Mononuclear cell (primary cell): ENCODE data around the gene CHRNB1. TPM values are rescaled to one million over a fixed set of nuclear protein-coding genes. Genes with fewer than 3 reads are reported as not detected.
A peak's percentile ranks its signal among the peaks of the same experiment; 100 is the strongest.

Source experiments
- H3K27me3 ChIP-seq: 2 replicates; pipeline ENCODE4 v1.6.0; 2011; ENCODE audit warnings: low read length, control low read depth; ENCODE audit not compliant: insufficient read depth
- H3K4me1 ChIP-seq: 2 replicates; pipeline ENCODE4 v1.5.1; 2011; ENCODE audit warnings: mild to moderate bottlenecking, low read length, control low read depth; ENCODE audit not compliant: insufficient read depth
- H3K4me3 ChIP-seq: 2 replicates; pipeline ENCODE4 v1.5.1; 2011; ENCODE audit warnings: mild to moderate bottlenecking, low read length, moderate library complexity
- H3K9me3 ChIP-seq: 2 replicates; pipeline ENCODE4 v1.5.1; 2011; ENCODE audit warnings: low read depth, mild to moderate bottlenecking, control low read depth, low read length
- total RNA-seq: library from RNA; depleted of rRNA; stranded (reverse); fragments of >200 nt; gene quantifications from one replicate; pipeline ENCODE4 v1.2.3, GENCODE V29; 2012

CHRNB1 gene
- total RNA-seq, 1 donor = 3.3 TPM

DNA sequence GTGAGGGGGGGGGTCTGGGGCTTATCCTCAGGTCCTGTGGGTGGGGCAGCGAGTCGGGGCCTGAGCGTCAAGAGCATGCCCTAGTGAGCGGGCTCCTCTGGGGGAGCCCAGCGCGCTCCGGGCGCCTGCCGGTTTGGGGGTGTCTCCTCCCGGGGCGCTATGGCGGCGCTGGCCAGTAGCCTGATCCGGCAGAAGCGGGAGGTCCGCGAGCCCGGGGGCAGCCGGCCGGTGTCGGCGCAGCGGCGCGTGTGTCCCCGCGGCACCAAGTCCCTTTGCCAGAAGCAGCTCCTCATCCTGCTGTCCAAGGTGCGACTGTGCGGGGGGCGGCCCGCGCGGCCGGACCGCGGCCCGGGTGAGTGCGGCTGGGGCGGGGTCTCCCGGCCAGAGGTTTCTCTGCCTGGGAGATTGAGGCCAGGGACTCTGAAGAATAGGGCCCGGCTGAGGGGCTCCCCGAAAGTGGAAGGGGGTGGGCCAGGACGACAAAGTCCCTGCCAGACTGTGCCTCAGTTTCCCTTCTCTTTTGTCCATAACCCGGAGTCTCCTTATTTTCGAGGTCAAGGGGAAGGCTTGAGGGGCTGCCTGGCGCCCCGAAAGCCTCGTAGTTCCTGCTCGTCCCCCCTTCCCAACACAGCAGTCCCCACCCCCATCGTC, 5.3 kb upstream of the CHRNB1 start, which contains the start of gene FGF11:
TSS of gene FGF11 (plus strand) at position 51 of the 651 bp plus-strand sequence. CDS start at position 160, 109 bp downstream.
- Histone ChIP-seq H3K4me1 (peaks cover 56% of the 10 kb centered on the region), H3K9me3 (no peaks in the 10 kb centered on the region), H3K4me3 (peak within 1 kb of the TSS; percentile 9), H3K27me3 (peaks cover 46% of the 10 kb centered on the region)

DNA sequence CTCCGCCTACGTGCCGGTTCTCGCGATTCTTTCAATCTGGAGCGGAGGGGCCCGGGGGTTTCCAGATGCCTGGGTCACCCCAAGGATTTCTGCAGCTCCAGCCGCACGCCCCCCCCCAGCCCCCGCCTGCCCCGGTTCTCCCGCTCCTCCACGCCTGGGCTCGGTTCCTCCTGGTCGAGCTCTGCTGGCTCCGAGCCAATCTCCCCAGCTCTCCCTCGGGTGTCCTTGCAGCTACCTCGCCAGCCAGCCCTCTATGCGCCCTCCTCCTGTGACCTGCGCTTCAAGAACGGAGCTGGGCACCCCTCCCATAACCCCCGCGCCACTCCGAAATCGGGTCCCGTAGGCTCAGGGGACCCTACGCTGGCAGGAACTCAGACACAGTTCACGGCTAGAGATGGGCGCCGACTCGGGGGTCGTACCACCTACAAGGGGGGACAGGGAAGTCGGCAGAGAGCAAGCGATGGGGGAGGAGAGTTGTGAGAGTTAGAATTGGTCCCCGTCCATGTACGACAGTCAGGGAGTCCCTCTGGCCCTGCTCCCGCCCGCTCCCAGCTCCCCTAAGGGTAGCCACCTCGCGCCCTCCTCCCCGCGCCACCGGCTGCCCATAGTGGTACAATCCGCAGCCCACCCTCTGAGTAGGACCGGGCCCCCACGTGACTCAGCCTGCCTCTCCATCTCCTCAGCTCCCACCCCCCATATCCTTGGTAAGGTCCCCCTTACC, 4.6 kb upstream of the CHRNB1 start:
- H3K27me3 ChIP-seq = peaks cover 51% of the 10 kb centered on the region
- peaks cover 59% of the 10 kb centered on the region for H3K4me1 ChIP-seq
- no peaks in the 10 kb centered on the region for H3K9me3 ChIP-seq
- no peak overlapping the region for H3K4me3 ChIP-seq

DNA sequence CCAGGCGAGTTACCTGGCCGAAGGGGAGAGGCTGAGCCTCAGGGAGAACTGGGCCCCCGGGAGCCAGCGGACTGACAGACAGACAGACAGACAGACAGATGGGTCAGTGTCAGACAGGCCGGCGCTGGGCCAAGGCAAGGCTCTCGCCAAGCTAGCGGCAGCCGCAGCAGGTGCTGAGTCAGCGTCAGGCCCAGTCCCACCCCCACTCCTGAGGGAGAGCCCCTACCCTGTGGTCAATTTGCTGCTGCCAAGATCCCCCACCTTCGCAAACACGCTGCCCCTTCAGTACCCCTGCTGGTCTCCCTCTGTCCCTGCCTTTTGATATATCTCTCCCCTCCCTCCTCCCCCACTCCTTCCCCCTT, 4.0 kb upstream of the CHRNB1 start:
- H3K9me3 ChIP-seq = no peaks in the 10 kb centered on the region
- peaks cover 56% of the 10 kb centered on the region for H3K27me3 ChIP-seq
- no peak overlapping the region for H3K4me3 ChIP-seq
- peaks cover 64% of the 10 kb centered on the region for H3K4me1 ChIP-seq

DNA sequence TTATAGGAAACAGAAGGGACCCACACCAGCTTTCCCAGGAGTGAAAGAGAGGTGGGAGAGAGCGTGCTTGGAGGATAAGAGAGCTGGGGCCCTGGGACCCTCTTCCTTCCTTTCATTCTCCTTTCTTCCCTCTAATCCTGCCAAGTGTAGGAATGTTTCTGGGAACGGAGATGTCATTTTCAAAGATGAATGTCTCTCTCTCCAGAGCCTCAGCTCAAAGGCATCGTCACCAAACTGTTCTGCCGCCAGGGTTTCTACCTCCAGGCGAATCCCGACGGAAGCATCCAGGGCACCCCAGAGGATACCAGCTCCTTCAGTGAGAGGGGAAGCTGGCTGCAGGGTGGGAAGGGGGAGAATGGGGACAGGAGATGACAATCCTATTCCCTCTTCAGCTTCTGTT, 3.6 kb upstream of the CHRNB1 start:
- Histone ChIP-seq H3K27me3 (peaks cover 60% of the 10 kb centered on the region), H3K9me3 (no peaks in the 10 kb centered on the region), H3K4me1 (peaks cover 65% of the 10 kb centered on the region), H3K4me3 (no peak overlapping the region)

DNA sequence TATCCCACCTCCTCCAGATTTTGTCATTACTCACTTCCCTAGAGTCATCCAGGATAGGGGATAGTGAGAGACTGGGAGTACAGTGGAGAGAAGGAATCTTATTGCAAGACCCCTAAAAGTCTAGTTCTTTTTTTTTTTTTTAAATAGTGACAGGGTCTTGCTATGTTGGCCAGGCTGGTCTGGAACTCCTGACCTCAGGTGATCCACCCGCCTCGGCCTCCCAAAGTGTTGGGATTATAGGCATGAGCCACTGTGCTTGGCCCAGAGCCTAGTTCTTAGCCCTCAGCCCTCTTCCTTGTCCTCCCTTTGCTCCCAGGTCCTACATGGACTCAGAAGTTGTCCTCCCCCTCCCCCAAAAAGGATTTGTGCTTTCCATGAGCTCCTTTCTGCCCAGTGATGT, 2.7 kb upstream of the CHRNB1 start:
- H3K4me3 ChIP-seq = no peak overlapping the region
- peaks cover 67% of the 10 kb centered on the region for H3K27me3 ChIP-seq
- H3K9me3 ChIP-seq = no peaks in the 10 kb centered on the region
- H3K4me1 ChIP-seq = peaks cover 61% of the 10 kb centered on the region

DNA sequence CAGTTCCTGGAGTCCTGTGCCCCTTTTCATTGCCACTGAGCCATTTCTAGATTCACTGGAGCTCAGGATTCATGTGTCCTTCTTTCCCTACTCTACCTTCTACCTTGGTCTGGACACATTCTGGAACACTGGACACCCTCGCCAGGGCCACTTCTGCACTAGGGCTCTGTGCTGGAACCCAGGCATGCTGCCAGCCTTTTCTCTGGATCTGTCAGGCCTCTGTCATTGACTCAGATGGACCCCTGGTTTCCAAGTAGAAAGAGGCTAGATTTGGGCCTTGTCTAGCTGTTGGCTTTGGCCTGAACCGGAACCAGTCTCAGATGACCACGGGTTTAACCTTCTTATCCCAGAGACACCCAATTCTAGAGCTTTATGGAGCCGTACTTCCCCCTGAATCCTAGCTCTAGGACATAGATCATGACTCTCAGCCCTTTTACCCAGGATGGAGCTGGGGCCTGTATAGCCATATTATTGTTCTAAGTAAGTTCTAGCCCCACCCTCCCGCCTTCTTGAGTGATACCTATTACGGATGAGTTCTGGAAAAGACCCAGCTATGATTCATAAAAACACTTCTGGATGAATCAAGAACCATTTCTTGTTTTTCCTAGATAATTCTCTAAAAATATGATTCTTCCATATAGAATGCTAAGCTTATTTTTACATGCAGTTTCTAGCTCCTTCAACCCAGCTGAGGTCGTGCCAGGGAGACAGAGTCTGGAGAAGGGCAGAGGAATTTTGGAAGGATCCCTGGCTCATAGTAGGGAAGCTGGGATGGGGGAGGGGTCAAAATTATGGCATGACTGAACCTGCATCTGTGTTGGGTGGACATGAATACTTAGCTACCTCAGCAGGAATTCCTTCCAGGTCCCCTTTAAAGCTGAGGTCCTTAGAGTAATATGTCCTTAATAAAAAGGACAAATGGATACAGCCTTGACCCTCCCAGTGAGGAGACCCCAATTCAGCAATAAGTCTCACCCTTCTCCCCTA, 1.1 kb upstream of the CHRNB1 start:
- peaks cover 45% of the 10 kb centered on the region for H3K4me1 ChIP-seq
- H3K9me3 ChIP-seq = no peaks in the 10 kb centered on the region
- H3K27me3 ChIP-seq = peaks cover 72% of the 10 kb centered on the region
- H3K4me3 ChIP-seq = no peak overlapping the region

DNA sequence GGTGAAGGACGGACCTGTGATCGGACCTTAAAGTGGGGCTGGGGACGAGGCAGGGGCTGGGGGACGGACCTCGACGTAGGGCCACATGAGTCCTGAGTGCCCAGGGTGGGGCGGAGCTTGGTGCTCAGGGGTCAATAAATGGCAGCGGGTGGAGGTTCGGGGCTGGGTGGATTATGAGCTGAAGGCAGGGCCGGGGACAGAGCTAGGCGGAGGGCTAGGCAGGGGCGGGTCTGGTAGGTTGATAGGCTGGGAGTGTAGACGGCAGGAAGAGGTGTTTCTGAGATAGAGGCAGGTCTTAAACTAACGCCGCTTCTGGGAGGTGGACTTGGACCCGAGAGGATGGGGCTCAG, 733 bp downstream of the CHRNB1 start:
- peaks cover 27% of the 10 kb centered on the region for H3K4me1 ChIP-seq
- H3K27me3 ChIP-seq = peaks cover 57% of the 10 kb centered on the region
- no peak overlapping the region for H3K4me3 ChIP-seq

DNA sequence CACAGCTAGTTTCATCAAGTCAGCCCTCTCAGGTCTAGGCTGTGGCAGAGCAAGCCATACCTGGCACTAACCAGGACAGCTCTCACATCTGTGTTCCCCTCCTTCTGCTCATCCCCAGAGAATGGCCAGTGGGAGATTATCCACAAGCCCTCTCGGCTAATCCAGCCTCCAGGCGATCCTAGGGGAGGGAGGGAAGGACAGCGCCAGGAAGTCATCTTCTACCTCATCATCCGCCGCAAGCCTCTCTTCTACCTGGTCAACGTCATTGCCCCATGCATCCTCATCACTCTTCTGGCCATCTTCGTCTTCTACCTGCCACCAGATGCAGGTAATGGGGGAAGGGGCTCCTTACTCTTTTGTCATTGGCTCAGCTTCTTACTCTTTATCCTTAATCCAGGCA, 3.6 kb downstream of the CHRNB1 start:
- Histone ChIP-seq H3K4me1 (peaks cover 23% of the 10 kb centered on the region), H3K9me3 (no peaks in the 10 kb centered on the region), H3K27me3 (peaks cover 39% of the 10 kb centered on the region), H3K4me3 (no peak overlapping the region)

More for the DNA sequence above, 733 bp downstream of the CHRNB1 start:
- H3K9me3 ChIP-seq = no peaks in the 10 kb centered on the region

DNA sequence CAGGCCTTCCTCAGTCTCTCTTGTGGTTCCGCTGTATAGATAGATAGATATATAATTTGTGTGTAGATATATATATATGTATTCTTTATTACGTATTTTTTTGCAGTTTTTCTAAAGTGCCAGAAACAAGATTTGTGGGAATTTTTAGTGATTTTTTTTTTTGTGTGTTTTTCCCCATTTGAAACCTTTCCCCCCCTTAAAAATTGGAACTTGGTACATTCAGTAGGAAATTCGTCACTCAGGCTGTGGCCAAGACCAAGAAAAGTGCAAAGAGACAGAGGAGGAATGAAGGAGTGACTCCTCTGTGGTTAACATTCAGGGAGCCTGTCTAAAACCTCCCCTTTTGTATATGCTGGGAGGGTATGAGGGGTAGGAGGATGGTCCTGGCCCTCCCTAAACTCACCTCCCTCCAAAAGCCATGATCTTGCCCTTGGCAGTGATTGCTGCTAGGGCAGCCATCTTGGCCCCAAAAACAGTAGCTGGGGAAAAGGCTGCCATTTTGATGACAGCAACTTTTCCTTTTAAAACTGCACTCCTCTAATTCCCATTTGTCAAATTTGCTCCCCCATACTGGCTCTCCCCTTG, 15.2 kb downstream of the CHRNB1 start:
- Histone ChIP-seq H3K27me3 (no peaks in the 10 kb centered on the region), H3K4me1 (peaks cover 10% of the 10 kb centered on the region), H3K9me3 (no peaks in the 10 kb centered on the region), H3K4me3 (no peak overlapping the region)

DNA sequence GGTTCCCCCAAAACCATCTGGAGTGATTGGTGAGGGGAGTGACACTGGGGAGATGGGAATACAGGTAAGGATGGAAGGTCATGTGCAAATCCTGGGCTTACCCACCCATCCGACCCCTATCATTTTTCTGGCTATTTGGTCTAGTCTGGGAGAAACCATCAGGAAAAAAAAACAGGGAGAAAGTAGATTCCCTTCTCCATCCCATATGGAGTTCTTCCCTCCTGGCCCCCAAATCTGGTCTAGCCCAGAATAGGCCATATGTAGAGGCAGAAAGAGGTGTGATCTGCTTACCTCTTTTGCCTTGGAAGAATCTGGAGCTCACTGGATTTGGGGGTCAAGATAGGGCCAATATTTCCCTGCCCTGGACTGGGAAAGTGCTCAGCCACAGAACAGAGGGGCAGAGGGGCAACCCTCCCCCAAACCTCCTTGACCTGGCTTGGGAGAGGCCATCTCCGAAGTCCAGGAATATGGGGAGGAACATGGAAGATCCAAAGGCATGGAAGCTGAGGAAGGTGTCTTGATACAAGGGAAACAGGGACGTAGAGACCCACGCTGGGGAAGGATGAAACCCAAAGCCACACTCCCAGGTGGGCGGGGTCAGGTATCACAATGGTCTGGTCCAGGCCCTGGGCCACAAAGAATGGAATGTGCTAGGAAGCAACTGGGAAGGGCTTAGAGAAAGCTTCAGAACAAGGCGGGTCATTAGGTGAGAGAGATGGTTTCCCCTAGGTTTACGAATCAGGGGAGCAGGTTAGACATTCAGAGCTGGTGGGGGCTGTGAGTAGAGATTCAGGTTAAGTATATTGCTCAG, 16.2 kb downstream of the CHRNB1 start:
- no peaks in the 10 kb centered on the region for H3K27me3 ChIP-seq
- peaks cover 8% of the 10 kb centered on the region for H3K4me1 ChIP-seq
- H3K4me3 ChIP-seq = no peak overlapping the region
- no peaks in the 10 kb centered on the region for H3K9me3 ChIP-seq

DNA sequence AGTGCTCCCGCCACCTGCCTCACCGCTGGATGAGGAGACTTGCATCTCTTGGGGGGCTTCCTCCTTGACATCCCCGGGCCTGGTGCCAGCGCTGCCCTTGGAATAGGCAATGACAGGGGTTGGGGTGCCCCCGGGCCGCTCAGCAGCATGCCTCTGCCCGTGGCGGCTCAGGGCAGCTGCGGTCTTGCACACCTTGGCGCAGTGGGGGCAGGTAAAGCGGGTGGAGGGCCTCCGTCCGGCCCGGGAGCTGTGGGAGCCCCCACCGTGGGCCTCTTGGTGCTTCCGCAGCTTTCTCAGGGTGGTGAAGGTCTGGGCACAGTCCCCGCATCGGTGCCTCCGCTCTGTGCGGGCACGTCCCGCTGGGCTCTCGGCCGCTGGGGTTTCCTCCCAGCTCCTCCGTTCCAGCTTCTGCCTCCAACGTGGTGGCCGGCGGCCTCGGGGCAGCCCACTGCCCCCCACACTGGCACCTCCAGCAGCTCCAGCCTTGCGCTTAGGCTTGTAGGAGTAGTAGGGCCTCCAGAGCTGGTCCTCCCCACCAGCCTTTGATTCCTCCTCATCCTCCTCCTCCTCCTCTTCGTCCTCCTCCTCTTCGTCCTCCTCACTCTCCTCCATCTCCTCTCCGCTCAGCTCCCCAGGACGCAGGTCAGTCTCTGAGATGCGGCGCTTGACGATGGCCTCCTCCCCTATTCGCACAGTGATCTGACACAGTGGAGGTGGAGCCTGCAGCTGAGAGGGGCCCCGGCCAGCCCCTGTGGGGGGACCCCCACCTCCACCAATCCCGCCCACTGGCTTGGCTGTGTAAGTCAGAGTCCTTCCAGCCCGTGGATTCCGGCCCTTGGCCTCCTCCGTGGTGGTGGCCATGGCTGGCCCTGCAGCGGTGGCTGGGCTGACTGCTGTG, 17.9 kb downstream of the CHRNB1 start:
- Histone ChIP-seq H3K4me1 (peaks cover 17% of the 10 kb centered on the region), H3K9me3 (no peaks in the 10 kb centered on the region), H3K27me3 (no peaks in the 10 kb centered on the region)

DNA sequence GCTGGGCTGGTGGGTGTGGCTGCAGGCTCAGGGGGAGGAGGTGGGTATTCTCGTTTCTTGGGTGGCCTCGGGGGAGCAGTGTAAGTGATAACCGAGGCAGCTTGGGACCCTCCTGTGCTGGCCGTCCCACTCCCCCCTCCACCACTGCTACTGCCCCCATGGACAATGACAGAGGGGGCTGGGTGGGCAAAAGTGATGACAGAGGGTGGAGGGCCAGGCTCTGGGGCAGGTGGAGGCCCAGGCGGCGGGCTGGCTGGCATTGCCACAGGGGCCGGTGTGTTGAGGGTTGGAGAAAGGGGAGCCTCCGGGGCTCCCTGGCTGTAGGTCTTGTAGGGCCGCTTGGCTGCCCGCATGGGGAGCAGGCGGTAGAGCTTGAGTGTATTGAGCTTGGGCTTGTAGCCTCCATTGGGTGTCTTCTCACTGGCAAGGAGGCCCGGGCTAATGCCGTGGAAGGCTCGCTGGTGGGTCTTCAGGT, 18.5 kb downstream of the CHRNB1 start:
- Histone ChIP-seq H3K9me3 (no peaks in the 10 kb centered on the region), H3K27me3 (no peaks in the 10 kb centered on the region), H3K4me3 (no peak overlapping the region), H3K4me1 (peaks cover 19% of the 10 kb centered on the region)

More for the DNA sequence above, 17.9 kb downstream of the CHRNB1 start:
- H3K4me3 ChIP-seq = no peak overlapping the region

DNA sequence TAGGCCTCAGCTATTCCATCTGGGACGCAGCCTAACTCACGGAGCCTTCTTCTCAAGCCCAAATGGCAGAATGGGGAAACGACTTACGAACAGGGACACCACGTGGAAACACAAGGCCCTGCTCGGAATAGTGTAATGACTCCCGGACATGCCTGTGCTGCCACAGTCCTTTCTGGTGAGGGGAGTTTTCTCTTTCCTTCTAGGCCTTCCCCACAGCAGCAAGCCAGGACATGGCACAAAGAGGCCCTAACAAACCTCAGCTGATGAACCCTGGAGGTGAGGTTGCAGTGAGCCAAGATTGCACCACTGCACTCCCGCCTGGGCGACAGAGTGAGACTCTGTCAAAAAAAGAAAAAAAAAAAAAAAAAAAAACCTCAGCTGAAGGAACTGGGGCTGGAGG, 19.2 kb downstream of the CHRNB1 start:
- no peak overlapping the region for H3K4me3 ChIP-seq
- no peaks in the 10 kb centered on the region for H3K9me3 ChIP-seq
- H3K27me3 ChIP-seq = no peaks in the 10 kb centered on the region
- H3K4me1 ChIP-seq = peaks cover 19% of the 10 kb centered on the region
